HG03175 (cell line): ENCODE data around the gene CCNL2.

ENCODE experiments used
- ATAC-seq: cut with Tn5 transposase; IDR thresholded peaks from one replicate; pipeline ENCODE4 v1.9.1; 2021; ENCODE audit warnings: mild to moderate bottlenecking, moderate library complexity; ENCODE audit not compliant: unreplicated experiment

CCNL2 gene

GRCh38 chr1:1345860-1346500 is 53.2 kb downstream of the CCNL2 start:
- ATAC-seq, result no peak

- no peak for ATAC-seq
Observed at GRCh38 chr1:1345384-1345783, 53.8 kb downstream of the CCNL2 start.

DNA sequence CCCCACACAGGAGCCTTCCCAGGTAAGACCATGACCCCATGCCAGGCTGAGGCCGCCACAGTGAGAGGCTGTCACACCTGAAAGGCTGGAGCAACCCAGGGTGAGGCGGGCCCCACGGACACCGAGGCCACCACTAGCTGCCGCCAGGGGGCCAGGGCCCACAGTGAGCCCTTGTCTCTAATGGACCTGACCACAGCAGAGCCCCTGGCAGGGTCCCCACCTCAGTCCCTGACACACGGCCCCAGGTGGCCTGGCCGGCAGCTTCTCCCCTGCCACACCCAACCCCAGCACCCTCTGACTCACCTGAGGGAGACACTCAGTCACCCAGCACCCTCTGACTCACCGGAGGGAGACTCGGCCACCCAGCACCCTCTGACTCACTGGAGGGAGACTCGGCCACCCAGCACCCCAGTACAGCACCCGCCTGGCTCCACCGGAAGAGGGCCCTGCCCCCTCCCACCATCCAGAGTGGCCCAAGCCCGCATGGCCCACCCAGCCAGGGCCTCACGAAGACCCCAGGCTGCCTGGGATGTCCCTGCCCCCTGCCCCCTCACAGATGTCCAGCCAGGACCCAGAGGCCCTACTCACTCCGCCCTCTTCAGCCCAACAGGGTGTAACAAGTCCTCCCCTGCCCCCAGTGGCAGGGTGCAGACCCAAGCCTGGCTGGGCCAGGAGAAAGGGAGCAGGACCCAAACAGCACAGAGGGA is 54.3 kb downstream of the CCNL2 start:
- ATAC-seq, result no peak

DNA sequence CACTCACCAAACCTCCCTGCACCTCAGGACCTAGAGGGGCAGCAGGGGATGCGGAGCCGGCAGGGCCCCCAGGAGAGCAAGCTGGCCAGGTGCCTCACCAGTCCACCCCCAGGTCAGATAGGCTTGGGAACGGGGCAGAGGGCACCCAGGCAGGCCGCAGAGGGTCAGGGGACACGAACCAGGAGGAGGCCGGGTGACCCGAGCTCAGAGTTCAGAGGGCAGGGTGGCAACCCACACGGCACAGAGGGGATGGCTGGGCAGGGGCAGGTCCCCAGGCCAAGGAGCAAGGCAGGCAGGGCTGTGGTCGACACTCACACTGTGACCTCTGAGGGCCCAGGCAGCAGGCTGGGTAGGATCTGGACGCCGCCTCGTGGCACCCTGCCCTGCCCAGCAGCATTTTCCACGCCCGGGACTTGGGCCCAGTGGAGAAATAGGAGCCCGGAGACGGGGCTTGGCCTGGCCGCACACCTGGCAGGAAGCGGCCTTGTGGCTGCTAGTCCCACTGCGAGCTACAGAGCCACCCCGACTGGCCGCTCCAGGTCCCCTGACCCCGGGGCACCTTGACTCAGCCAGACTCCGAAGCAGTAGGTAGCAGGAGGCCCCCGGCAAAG is 55.2 kb downstream of the CCNL2 start:
- ATAC-seq, result no peak

DNA sequence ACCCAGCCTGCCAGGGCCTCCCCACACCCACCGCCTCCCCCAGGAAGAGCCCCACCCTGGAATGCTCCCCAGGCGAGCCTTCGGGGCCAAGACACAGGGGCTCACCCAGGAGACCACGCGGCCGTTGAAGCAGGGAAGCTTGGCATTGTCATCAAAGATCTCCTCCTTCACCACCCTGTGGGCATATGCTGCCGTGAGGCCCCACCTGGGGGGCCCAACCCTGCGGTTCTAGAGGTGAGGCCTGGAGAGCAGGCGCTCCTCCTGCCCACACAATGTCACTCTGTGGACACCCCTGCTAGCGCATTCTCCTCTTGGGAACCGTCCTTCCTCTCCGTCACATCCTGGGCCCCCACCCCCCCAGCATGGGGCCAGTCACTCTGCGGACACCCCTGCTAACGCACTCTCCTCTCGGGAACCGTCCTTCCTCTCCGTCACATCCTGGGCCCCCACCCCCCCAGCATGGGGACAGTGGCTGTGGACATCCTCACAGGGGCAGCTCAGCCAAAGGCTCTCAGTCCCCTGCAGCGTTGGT is 56.5 kb downstream of the CCNL2 start:
- no peak for ATAC-seq

GRCh38 chr1:1342061-1342562 is 57.0 kb downstream of the CCNL2 start:
- no peak for ATAC-seq

DNA sequence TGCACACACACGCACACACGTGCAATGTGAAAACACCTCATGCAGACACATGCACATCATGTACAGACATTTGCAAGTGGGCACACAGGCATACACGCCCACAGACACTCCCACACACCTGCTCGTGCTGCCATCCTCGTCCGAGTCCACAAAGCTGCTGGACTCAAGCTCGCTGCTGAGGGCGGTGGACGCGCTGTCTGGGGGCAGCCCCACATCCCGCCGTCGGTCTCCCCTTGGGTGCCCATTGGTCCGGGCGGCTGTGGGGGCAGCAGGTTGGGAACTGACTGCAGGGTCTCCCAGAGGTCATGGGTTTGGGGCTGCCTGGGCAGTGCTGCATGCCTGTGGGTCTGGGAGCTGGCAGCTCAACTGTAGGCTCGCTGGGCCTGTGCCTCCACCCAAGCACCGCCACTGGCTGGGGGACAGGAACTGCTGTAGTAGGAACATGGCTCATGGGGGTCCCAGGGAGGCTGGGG is 57.5 kb downstream of the CCNL2 start:
- ATAC-seq, result no peak

DNA sequence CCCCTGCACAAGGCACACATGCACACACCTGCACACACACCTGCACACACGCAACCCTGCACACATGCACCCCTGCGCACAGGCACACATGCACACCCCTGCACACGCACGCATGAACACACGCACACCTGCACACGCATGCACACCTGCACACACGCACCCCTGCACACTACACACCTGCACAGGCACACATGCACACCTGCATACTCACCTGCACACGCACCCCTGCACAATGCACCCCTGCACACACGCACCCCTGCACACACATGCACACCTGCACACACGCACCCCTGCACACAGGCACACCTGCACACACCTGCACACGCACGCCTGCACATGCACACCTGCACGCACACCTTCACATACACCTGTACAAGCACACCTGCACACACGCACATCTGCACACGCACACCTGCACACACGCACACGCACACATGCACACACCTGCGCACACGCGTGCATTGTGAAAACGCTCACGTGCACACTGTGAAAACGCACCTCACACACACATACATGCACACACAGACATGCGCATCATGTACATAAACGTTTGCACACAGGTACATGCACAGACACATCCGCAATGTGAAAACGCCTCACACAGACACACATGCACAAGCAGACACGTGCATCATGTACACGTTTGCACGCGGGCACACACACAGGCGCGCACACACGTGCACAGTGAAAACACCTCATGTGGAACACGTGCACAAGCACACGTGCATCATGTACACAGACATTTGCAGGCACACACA is 58.2 kb downstream of the CCNL2 start:
- ATAC-seq, result no peak

GRCh38 chr1:1340185-1340584 is 59.0 kb downstream of the CCNL2 start:
- no peak for ATAC-seq

GRCh38 chr1:1338278-1338677 is 60.9 kb downstream of the CCNL2 start:
- no peak for ATAC-seq

DNA sequence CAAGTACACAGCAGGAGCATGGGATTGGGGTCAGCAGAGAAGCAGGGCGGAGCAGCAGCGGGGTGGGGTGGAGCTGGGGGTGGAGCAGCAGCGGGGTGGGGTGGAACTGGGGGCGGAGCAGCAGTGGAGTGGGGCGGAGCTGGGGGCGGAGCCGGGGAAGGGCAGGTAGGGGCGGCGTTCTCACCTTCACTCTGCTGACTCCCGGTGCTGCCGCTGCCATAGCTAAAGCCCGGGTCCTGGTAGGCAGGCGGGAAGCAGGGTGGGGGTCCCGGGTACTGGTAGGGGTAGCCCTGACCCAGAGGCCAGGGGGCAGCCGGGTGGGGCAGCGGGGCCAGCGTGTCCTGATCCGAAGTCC is 61.4 kb downstream of the CCNL2 start:
- no peak for ATAC-seq

DNA sequence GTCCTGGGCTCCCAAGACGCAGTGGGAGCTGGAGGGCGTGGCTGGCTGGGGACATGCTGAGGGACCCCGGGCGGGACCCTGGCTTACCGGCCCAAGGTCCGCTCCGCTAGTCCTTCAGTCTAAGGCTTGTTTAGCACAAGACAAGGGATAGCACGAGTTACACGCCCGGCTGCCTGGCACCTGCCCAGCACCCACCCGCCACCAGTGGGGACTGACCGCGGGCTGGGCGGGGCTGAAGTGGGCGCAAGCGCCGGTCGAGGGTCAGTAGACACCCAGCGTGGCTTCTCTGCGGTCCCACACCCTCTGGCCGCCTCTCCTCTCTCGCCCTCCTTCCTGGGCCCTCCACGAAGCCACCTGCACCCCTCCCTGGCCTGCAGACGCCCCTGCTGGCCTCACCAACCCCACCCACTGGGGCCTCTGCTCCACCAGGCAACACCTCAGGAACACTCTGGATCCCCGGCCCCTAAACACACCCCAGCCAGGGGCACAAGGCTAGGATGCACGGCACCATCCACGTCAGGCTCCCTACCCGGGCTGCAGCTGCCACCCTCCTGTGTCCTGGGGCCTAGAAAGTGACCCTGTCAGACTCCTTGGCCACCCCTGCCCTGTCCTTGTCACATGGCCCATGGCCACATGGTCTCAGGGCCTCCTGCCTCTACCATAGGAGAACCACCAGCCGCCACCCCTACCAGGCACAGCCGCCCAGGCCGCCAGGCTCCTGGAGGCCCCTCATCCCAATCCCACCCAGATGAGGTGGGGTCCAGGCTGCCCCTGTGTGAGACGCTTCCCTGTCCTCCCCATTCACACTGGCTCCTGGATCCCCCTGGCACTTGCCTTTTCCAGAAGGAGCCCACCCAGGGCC is 62.0 kb downstream of the CCNL2 start:
- no peak for ATAC-seq

DNA sequence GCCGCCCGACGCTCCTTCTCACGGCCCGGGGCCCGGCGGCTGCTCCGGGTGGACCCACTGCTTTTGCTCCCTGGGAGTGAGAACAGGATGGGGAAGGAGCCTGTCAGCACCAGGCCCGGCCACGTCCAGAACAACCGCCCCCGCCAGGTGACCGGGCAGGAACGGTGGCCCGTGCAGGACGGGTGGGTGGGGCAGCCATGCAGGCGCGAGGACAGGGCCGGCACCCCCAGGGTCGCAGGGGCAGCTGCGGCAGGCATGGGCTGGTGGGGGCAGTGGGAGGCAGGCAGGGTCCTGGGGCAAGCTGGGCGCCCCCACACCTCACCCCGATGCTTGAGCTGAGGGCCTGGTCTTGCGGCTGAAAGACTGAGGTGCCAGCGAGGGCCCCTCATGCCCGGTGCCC is 62.7 kb downstream of the CCNL2 start:
- no peak for ATAC-seq

GRCh38 chr1:1335792-1336248 is 63.3 kb downstream of the CCNL2 start:
- no peak for ATAC-seq
